Skeletal muscle satellite cell (primary cell): ENCODE measurements around the gene TAF6.

Experiments
- H3K27me3 ChIP-seq: 2 replicates; pipeline ENCODE4 v1.7.0; 2013; ENCODE audit warnings: low read length; ENCODE audit not compliant: control insufficient read depth, insufficient read depth
- H3K36me3 ChIP-seq: 2 replicates; pipeline ENCODE4 v1.7.0; 2013; ENCODE audit warnings: mild to moderate bottlenecking, control low read depth, low read length; ENCODE audit not compliant: insufficient read depth
- H3K4me1 ChIP-seq: 2 replicates; pipeline ENCODE4 v1.7.0; 2013; ENCODE audit warnings: low read length; ENCODE audit not compliant: control insufficient read depth, insufficient read depth
- H3K4me2 ChIP-seq: 2 replicates; pipeline ENCODE4 v1.7.0; 2013; ENCODE audit warnings: mild to moderate bottlenecking, low read length
- H3K4me3 ChIP-seq: 2 replicates; pipeline ENCODE4 v1.7.0; 2013; ENCODE audit warnings: low read length
- H3K9ac ChIP-seq: 2 replicates; pipeline ENCODE4 v1.7.0; 2013; ENCODE audit warnings: mild to moderate bottlenecking, low read depth, low read length, moderate library complexity
- H3K9me3 ChIP-seq: replicated peaks from 2 replicates; pipeline ENCODE4 v1.7.0; 2013; ENCODE audit warnings: mild to moderate bottlenecking, control low read depth, low read length

The TAF6 gene

DNA sequence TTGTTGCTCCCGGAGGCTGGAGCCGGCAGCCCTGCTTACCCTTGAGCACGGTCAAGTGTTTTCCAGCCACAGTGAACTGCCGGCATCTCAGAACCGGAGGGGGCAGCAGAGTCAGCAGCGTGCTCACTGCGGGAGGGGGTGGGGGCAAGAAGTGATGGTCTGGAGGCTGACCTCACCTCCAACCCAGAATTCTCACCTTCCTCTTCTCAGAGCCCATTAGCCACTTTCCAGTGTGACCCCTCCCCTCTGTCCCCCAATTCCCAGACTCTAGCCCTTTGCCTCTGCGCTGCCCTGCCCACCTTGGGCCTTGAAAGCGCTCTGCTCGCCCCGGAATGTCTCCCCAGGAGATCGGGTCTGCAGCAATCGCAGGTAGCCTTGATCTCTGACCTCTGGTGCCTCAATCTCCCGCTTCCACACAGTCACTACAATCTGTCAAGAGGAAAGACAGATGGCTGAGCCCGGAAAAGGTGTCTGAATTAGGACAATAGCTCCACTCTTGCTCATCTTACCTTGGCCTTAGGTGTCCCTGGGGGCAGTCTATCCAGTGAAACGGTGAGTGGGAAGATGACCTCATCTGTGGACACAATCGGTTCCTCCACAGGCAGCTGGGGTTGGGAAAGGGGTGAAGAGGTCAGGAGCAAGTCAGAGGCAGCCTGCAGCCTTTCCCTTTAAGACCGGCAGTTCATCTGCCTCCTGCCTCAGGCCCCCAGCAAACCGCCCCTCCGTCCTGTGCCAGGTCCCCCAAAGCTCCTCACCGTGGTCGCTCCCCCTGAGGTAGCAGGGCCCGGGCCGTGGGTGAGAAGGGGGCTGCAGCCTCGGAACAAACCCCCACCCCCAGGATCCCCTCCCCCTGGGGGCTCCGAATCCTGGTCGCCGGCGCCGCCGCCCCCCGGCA is 38.4 kb upstream of the TAF6 start:
- H3K9me3 ChIP-seq: no peaks in the 10 kb centered on the region
- peak overlapping the region; percentile 95 for H3K9ac ChIP-seq
- H3K4me1 ChIP-seq: peaks cover 17% of the 10 kb centered on the region
- peak overlapping the region; percentile 92 for H3K4me2 ChIP-seq
- peaks cover 40% of the 10 kb centered on the region for H3K36me3 ChIP-seq
- H3K27me3 ChIP-seq: no peaks in the 10 kb centered on the region
- H3K4me3 ChIP-seq: peak overlapping the region; percentile 99

GRCh38 chr7:100157069-100157333 is 37.8 kb upstream of the TAF6 start:
- Histone ChIP-seq H3K4me1 (peaks cover 17% of the 10 kb centered on the region), H3K4me3 (peak overlapping the region; percentile 99), H3K4me2 (peak overlapping the region; percentile 92), H3K27me3 (no peaks in the 10 kb centered on the region), H3K36me3 (peaks cover 40% of the 10 kb centered on the region), H3K9me3 (no peaks in the 10 kb centered on the region), H3K9ac (peak overlapping the region; percentile 95)

GRCh38 chr7:100156331-100157068 is 37.3 kb upstream of the TAF6 start:
- peaks cover 17% of the 10 kb centered on the region for H3K4me1 ChIP-seq
- H3K9me3 ChIP-seq: no peaks in the 10 kb centered on the region
- H3K27me3 ChIP-seq: no peaks in the 10 kb centered on the region
- H3K36me3 ChIP-seq: peaks cover 40% of the 10 kb centered on the region
- H3K4me3 ChIP-seq: no peak overlapping the region
- peak overlapping the region; percentile 92 for H3K4me2 ChIP-seq
- H3K9ac ChIP-seq: no peak overlapping the region

DNA sequence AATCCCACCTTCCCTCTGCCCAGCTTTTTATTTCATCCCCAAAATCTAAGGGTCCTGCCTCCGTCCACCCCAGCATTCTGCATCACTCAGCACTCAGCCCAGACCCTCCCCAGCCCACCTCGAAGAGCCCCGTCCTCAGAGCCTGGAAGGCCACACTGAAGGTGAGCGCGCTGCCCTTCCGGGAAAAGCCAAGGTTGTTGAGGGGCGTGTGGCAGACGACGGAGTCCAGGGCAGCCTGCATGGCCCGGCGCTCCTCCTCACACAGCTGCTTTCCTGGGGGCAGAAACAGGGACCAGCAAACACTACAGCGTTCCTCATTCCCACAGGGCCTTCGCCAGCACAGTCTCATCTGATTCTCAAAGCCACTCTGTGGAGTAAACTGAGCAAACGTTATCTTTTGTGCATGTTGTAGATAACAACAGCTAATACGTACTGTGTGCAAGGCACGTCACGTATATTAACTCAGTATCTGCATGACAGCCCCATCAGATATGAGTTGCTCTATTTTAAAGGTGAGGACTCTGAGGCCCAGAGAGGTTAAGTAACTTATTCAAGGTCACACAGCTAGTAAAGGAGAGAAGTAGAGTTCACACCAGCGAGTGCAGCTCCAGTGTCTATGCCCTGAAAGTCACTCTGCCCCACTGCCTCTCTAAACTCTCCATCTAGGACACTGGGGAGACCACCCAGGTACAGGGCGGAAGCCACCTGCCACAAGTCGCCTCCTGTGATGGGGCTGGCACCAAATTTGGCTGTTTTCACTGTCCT is 36.6 kb upstream of the TAF6 start:
- no peaks in the 10 kb centered on the region for H3K27me3 ChIP-seq
- no peak overlapping the region for H3K4me3 ChIP-seq
- peaks cover 17% of the 10 kb centered on the region for H3K4me1 ChIP-seq
- no peak overlapping the region for H3K9ac ChIP-seq
- no peak overlapping the region for H3K4me2 ChIP-seq
- peaks cover 40% of the 10 kb centered on the region for H3K36me3 ChIP-seq
- H3K9me3 ChIP-seq: no peaks in the 10 kb centered on the region

GRCh38 chr7:100154651-100155491 is 35.7 kb upstream of the TAF6 start:
- H3K36me3 ChIP-seq: peaks cover 40% of the 10 kb centered on the region
- H3K9me3 ChIP-seq: no peaks in the 10 kb centered on the region
- no peak overlapping the region for H3K4me3 ChIP-seq
- peaks cover 22% of the 10 kb centered on the region for H3K4me1 ChIP-seq
- no peak overlapping the region for H3K4me2 ChIP-seq
- H3K27me3 ChIP-seq: no peaks in the 10 kb centered on the region
- no peak overlapping the region for H3K9ac ChIP-seq

- no peaks in the 10 kb centered on the region for H3K27me3 ChIP-seq
- peaks cover 40% of the 10 kb centered on the region for H3K36me3 ChIP-seq
- H3K9ac ChIP-seq: no peak overlapping the region
- H3K4me1 ChIP-seq: peaks cover 19% of the 10 kb centered on the region
- H3K4me3 ChIP-seq: no peak overlapping the region
- H3K9me3 ChIP-seq: no peaks in the 10 kb centered on the region
- no peak overlapping the region for H3K4me2 ChIP-seq
Observed at GRCh38 chr7:100153708-100154535, 34.8 kb upstream of the TAF6 start.

DNA sequence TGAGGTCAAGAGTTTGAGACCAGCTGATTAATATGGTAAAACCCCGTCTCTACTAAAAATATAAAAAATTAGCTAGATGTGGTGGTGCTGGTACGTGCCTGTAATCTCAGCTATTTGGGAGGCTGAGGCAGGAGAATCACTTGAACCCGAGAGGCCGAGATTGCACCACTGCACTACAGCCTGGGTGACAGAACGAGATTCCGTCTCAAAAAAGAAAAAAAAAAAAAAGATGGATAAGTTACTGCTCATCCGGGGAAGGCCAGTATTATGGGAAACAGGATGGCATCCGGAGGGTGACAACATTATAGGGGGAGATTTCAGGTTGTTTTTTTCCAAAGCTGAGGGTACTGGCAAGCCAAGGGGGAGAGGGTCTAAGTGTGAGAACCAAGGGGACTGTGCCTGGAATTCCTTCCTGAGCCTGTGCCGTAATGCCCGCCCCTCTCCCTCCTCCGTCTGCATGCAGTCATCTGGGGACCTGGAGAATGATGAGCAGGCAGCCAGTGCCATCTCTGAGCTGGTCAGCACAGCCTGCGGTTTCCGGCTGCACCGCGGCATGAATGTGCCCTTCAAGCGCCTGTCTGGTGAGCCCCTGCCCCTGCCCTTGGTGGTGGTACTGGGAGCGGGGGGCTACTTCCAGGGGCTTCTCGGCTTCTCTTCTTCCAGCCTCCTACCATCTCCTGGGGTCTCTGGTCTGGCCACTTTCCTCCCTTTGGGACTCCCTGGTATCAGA is 33.9 kb upstream of the TAF6 start:
- Histone ChIP-seq H3K27me3 (no peaks in the 10 kb centered on the region), H3K36me3 (peaks cover 40% of the 10 kb centered on the region), H3K4me2 (no peak overlapping the region), H3K4me1 (peaks cover 18% of the 10 kb centered on the region), H3K9ac (no peak overlapping the region), H3K4me3 (no peak overlapping the region), H3K9me3 (no peaks in the 10 kb centered on the region)

DNA sequence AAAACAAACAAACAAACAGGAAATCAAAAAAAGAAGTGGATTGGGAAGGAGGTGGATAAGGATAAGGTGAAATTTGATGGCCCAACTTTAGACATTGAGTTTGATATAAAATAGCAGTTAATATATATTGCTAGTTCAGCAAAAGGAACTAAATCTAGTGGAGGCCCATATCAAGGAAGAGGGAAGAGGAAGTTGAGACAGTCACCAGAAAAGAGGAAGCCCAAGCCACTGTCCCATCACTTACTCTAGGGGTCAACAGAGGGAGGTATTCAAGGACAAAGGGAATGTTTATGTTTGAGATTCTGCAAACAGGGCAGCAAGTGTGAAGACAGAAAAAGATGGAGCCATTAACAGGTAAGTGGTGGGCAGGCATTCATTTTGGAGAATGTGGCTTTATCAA is 33.2 kb upstream of the TAF6 start:
- Histone ChIP-seq H3K9ac (no peak overlapping the region), H3K4me1 (peaks cover 13% of the 10 kb centered on the region), H3K4me2 (no peak overlapping the region), H3K27me3 (no peaks in the 10 kb centered on the region), H3K9me3 (no peaks in the 10 kb centered on the region), H3K36me3 (peaks cover 40% of the 10 kb centered on the region), H3K4me3 (no peak overlapping the region)

- peaks cover 7% of the 10 kb centered on the region for H3K36me3 ChIP-seq
- H3K9me3 ChIP-seq: no peaks in the 10 kb centered on the region
- H3K4me2 ChIP-seq: peak within 1 kb of the TSS; percentile 99
- peak within 1 kb of the TSS; percentile 96 for H3K9ac ChIP-seq
- peaks cover 7% of the 10 kb centered on the region for H3K4me1 ChIP-seq
- H3K27me3 ChIP-seq: no peaks in the 10 kb centered on the region
- peak within 1 kb of the TSS; percentile 94 for H3K4me3 ChIP-seq
Observed at GRCh38 chr7:100148559-100149328, 29.6 kb upstream of the TAF6 start, which contains the start of gene LAMTOR4. Gene LAMTOR4 (plus strand): TSS chr7:100148918. CDS start chr7:100148973, 55 bp downstream.
